ENCODE measurements around the gene OXTR.

The OXTR gene

DNA sequence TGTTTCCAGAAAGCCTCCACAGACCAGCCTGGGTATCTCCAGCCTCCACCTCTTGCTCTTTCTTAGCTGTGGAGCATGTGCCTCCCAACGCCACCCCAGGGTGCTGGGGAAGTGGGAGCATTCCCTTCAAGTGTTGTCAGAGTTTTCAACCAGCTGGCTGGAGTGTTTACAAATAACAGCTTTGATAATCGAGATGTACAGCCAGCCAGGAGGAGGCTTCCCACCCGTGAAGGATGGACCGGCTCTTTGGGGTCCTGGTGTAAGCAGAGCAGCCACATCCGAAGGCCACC, 8.5 kb upstream of the OXTR start:
- no peak for DNase-seq (ENCODE audit: low read depth)
- no peak overlapping the region for H3K4me3 ChIP-seq (replicated peaks; ENCODE audit: low read depth, low read length)
- no peak for TF ChIP-seq CTCF (IDR thresholded peaks at IDR 0.05; ENCODE audit: low read length, missing control alignments)

- DNase-seq (ENCODE audit: low read depth), result no peak
- no peak for TF ChIP-seq CTCF (IDR thresholded peaks at IDR 0.05; ENCODE audit: low read length, missing control alignments)
- H3K4me3 ChIP-seq (replicated peaks; ENCODE audit: low read depth, low read length), result no peak overlapping the region
Observed at GRCh38 chr3:8777201-8777977, 8.0 kb upstream of the OXTR start.

GRCh38 chr3:8776406-8776805, 7.0 kb upstream of the OXTR start:
- peak; percentile 97 for DNase-seq (ENCODE audit: low read depth)
- H3K4me3 ChIP-seq (replicated peaks; ENCODE audit: low read depth, low read length), result no peak overlapping the region
- TF ChIP-seq CTCF (IDR thresholded peaks at IDR 0.05; ENCODE audit: low read length, missing control alignments), result no peak

GRCh38 chr3:8775602-8776001, 6.2 kb upstream of the OXTR start:
- H3K4me3 ChIP-seq (replicated peaks; ENCODE audit: low read depth, low read length), result no peak overlapping the region
- no peak for TF ChIP-seq CTCF (IDR thresholded peaks at IDR 0.05; ENCODE audit: low read length, missing control alignments)
- DNase-seq (ENCODE audit: low read depth), result no peak

- no peak for DNase-seq (ENCODE audit: low read depth)
- no peak for TF ChIP-seq CTCF (IDR thresholded peaks at IDR 0.05; ENCODE audit: low read length, missing control alignments)
- H3K4me3 ChIP-seq (replicated peaks; ENCODE audit: low read depth, low read length), result no peak overlapping the region
Observed at GRCh38 chr3:8775181-8775580, 5.8 kb upstream of the OXTR start.

- no peak for TF ChIP-seq CTCF (IDR thresholded peaks at IDR 0.05; ENCODE audit: low read length, missing control alignments)
- H3K4me3 ChIP-seq (replicated peaks; ENCODE audit: low read depth, low read length), result no peak overlapping the region
- no peak for DNase-seq (ENCODE audit: low read depth)
Observed at GRCh38 chr3:8773941-8774542, 4.6 kb upstream of the OXTR start.

Data from fibroblast of pulmonary artery (primary cell).